GM19035 (cell line): ENCODE measurements around the gene ETNPPL.

Experiments
- ATAC-seq: cut with Tn5 transposase; IDR thresholded peaks from one replicate; pipeline ENCODE4 v1.9.1; 2021; ENCODE audit not compliant: unreplicated experiment

Gene ETNPPL

GRCh38 chr4:108762559-108763225, at the start of gene ETNPPL:
Gene ETNPPL (minus strand): TSS chr4:108763053. CDS start chr4:108762898, 155 bp downstream.
- ATAC-seq, result no peak

DNA sequence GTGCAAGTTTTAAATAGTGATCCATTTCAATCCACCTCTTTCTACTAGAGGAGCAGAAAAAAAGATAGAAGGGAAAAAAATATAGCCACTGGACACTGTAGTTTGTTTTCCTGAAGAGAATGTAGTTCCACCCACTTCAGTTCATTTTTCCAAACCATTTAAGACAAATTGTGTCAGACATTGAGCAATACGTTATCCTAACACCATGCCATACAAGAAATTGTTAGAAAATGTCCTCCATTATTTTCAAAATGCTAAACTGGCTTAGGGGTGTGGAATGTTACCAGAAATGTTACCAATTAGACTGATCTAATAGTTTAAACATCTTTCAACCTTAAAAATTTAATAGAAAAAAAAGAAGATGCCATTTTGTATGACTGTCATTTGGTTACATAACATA, 48.6 kb upstream of the ETNPPL start:
- ATAC-seq, result no peak

DNA sequence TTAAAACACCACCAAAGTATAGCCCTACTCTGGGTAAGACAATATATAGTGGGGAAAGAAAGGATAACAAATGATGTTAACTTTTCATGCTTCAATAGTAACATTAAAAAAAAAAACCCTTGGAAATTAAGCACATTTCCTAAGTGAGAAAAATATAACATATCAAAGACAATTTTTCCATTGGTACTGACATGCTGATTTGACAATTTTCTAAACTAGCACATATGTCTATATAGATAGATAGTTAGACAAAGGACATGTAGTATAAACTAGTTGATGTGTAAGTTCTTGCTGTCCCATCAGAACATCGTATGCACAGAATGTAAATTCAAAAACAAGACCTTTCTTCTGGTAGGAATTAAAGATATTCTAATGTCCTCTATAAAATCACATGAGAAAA, 47.2 kb upstream of the ETNPPL start:
- no peak for ATAC-seq

- ATAC-seq, result no peak
Observed at GRCh38 chr4:108804648-108805273, 41.9 kb upstream of the ETNPPL start.

- ATAC-seq, result no peak
Observed at GRCh38 chr4:108799306-108799705, 36.5 kb upstream of the ETNPPL start.

DNA sequence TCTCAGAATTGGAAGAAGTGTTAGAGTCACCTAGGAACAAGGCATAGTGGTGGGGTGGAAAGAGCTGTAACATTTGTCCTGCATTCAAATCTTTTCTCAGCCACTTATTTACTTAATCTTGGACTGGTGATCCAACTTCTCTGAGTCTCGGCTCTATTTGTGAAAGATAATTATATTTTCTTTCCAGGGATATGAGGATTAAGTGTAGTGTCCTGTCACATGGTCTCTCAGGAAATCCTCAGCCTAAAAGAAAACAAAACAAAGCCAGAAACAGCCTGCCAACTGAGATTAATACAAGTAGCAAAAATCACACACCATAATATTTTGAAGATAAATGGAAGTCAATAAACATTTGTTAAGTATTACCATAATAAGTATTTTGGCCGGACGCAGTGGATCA, 33.3 kb upstream of the ETNPPL start:
- no peak for ATAC-seq

GRCh38 chr4:108795733-108796132, 32.9 kb upstream of the ETNPPL start:
- ATAC-seq, result no peak

DNA sequence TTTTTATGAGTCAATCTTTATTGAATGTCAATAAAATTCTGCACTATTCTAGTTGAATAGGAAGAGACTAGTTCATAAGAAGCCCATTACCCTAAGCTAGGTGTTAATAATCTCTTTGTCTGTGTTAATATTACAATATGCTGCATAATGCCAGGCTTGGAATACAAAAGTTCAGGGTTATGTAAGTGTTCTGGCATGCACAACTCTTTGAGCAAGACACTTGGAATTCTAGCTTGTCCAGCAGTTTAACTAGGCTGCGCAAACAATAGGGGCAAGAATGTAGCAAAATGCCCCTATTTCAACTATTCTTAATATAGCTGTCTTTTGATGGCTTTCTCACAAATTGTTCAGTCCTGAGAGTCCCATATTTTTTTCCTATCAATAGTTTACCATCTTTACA, 31.3 kb upstream of the ETNPPL start:
- no peak for ATAC-seq

- ATAC-seq, result no peak
Observed at GRCh38 chr4:108793415-108793814, 30.6 kb upstream of the ETNPPL start.

DNA sequence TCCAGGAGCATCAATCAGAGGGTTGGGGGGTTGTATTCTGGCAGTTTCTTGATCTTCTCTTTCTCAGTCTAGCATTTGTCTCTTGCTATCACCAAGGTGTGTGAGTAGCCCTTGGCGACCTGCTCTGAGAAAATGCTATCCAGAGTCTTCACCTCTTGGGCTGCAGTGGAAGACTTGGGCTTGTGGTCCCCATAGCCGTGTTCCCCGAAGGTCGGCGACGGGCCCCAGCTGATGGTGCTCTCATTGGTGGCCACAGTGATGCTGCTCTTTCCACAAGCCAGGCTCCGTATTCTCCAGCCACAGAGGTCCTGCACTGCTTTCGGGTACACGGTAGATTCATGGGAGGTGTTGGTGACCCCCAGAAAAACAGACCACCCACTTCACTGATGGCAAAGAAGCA, 25.9 kb upstream of the ETNPPL start:
- no peak for ATAC-seq

DNA sequence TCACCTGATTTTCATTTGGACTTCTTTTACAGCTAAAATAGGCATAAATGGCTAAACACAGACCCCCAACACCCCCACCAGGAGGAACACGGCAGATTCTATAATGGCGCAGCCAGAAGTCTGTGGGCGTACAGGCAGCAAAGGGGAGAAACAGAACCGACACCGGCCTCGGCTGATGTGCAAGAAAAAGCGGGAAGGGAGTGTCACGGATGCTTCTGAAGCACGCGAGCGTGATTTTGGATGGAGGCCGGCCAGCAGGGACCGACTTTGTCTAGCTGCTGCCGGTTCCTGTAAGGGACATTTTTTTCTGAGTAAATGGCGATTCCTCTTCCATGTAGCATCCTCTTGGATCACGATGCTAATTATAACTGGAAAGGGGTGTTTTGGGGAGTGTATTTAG, 24.9 kb upstream of the ETNPPL start:
- no peak for ATAC-seq

DNA sequence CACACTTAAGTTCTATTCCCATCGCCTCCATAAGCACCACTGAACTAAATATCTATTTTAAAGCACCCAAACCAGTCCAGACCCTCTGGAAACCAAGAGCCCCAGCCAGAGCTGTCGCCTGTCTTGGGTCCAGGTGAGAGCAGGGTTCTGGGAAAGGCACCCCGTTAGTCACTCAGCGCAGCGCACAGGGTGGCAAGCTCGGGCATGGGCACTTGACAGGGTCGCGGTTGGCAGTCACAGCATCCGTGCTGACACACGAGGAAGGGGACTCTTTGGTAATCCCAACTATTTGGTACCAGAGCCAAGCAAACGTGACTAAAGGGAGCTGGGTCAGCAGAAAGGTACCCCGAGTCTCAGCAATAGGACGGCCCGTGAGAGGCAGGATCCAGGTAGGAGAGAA, 24.3 kb upstream of the ETNPPL start:
- no peak for ATAC-seq

DNA sequence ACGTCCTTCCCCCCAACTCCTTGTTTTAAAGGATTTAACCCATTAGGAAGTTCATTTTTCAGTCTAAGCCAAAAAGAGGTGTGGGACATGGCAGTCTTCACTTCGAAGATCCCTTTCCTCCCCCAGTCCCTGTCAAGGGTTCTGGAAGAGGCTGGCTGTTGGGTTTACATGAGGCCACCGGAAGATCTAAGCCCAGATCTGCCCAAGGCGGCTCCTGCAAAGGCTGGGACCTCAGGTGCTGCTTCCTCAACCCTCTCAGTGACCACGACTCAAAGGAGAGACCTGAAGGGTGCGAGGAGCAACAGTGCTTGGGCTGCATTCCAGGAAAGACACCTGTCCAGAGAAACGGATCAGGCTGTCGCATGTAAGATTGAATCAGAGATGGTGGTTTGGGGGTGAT, 23.5 kb upstream of the ETNPPL start:
- ATAC-seq, result no peak

GRCh38 chr4:108783665-108784463, 21.0 kb upstream of the ETNPPL start:
- ATAC-seq, result no peak

DNA sequence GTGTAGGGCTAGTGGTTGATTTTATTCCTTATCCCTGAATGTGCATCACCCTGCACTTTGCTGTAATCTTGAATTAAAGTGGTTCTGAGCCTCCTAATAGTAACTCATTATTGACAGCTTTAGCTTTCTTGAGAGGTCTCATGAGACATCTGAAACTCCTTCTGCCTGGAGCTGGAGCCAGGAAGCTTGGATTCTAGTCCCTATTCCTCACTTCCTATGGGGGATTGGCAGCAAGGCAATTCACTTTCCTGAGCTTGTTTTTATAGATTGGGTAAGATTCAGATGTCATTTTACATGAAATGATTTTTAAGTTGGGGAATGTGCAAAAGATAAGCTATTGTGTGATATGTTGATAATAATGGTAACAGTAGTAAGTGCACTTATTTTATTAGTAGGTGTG, 17.1 kb upstream of the ETNPPL start:
- ATAC-seq, result no peak

DNA sequence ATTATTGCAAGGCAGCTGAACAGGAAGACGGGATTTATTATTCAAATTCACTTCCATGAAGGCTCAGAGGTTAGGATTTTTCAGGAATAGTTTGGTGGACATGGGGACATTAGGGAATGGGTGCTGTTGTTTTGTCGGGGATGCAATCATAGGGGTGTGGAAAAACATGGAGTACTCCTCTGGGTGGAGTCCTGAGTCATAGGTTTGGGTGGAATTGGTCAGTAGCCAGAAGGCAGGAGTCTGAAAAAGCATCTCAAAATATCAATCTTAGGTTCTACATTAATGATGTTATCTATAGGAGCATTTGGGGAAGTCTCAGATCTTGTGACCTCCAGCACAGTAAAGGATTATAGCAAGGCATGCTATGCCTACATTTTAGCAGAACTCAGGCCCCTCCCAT, 14.5 kb upstream of the ETNPPL start:
- no peak for ATAC-seq

DNA sequence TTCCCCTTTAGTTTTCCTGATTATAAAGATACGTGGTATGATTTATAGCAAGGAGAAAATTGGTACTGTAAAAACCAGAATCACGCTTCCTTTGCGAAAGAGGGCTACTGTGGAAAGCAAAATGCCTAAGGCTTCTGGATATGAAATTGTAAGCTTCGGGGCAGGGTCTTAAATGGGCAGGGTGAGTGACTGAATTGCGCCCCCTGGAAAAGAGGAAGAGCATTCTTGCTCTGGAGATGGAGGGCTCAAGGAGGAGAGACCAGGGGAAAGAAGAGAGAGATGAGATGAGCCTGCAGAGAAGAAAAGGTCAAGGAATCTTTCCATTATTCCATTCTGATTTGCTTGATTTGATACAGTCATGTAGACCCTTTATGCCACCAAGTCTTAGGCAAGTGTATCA, 13.1 kb upstream of the ETNPPL start:
- ATAC-seq, result no peak

- no peak for ATAC-seq
Observed at GRCh38 chr4:108774809-108775530, 12.1 kb upstream of the ETNPPL start.

DNA sequence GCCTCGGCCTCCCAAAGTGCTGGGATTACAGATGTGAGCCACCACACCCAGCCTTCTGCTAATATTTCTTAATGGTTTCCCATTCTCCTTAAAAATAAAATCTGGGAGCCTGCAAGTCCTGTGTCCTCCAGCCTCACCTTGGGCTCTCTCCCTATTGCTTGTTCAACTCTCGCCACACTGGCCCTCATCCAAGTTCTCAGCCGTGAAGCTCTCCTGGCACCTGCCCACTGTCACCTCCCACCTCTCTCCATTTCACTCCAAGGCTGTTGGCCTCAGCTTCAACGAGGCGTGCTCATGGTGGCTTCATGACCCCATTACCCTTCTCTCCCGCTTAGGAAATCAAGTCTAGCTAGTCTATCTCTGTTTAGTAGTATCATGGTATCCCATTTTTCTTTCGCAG, 9.5 kb upstream of the ETNPPL start:
- ATAC-seq, result no peak

GRCh38 chr4:108766058-108766457, 3.2 kb upstream of the ETNPPL start:
- ATAC-seq, result no peak

DNA sequence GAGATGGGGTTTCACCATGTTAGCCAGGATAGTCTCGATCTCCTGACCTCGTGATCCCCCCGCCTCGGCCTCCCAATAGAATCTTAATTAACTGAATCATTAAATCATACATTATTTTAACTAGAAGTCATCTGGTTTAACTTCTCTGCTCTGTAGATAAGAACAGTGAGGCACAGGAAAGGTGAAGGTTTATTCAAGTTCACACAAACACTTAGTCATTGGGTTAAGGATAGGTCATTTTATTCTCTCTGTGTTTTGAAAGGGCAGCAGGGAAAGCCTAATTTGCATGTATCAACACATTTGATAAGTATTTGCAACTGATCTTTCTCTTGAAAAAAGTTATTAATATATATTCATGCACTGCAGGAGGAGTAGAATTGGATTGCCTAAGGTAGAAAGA, 1.1 kb upstream of the ETNPPL start:
- ATAC-seq, result no peak

GRCh38 chr4:108763226-108763593, 357 bp upstream of the ETNPPL start:
- ATAC-seq, result no peak
